CD14-positive monocyte (primary cell): ENCODE measurements around the gene MRPS5. TPM values are rescaled to one million over a fixed set of nuclear protein-coding genes. Genes with fewer than 3 reads are reported as not detected.

Experiments used
- DNase-seq, 3 donors: peaks; one replicate each; pipeline ENCODE4 v3.0.0-alpha.2; 2011 to 2022
- H2AFZ ChIP-seq: 2 replicates; pipeline ENCODE4 v1.6.0; 2012; ENCODE audit warnings: mild to moderate bottlenecking, low read depth, low read length, inconsistent platforms; ENCODE audit not compliant: insufficient read depth, poor library complexity, severe bottlenecking
- H3K27ac ChIP-seq, 2 donors: 1 replicate in 1 of 2; 2 replicates in 1 of 2; pipeline ENCODE4 v1.5.1; 2012 to 2013; ENCODE audit warnings: low read length in 2 of 2, control low read depth in 1 of 2, inconsistent platforms in 1 of 2, low read depth in 1 of 2, mild to moderate bottlenecking in 1 of 2
- H3K27me3 ChIP-seq, 2 donors: one replicate each; pipeline versions ENCODE4 v1.6.0 to v1.6.1; 2011 to 2013; ENCODE audit warnings: low read length in 2 of 2; ENCODE audit not compliant: control insufficient read depth in 2 of 2, insufficient read depth in 2 of 2
- H3K36me3 ChIP-seq, 2 donors: replicated peaks in 1 of 2; 1 replicate in 1 of 2; 2 replicates in 1 of 2; pipeline versions ENCODE4 v1.5.1 to v1.6.1; 2012 to 2013; ENCODE audit warnings: low read length in 2 of 2, control low read depth in 1 of 2, inconsistent platforms in 1 of 2, mild to moderate bottlenecking in 1 of 2; ENCODE audit not compliant: insufficient read depth in 2 of 2, control insufficient read depth in 1 of 2
- H3K4me1 ChIP-seq, 2 donors: 1 replicate in 1 of 2; 2 replicates in 1 of 2; pipeline versions ENCODE4 v1.5.1 to v1.6.1; 2012 to 2013; ENCODE audit warnings: low read length in 2 of 2, control low read depth in 1 of 2, inconsistent platforms in 1 of 2, mild to moderate bottlenecking in 1 of 2, moderate library complexity in 1 of 2; ENCODE audit not compliant: insufficient read depth in 2 of 2, control insufficient read depth in 1 of 2
- H3K4me2 ChIP-seq: replicated peaks from 2 replicates; pipeline ENCODE3; 2012; ENCODE audit warnings: low read length, moderate library complexity, mild to moderate bottlenecking; ENCODE audit not compliant: poor library complexity, severe bottlenecking; ENCODE audit errors: extremely low read depth
- H3K4me3 ChIP-seq, 3 experiments: fragments of 200-600 bp in 1 of 3; sonication (generic) in 1 of 3; replicated peaks in 1 of 3; 1 replicate in 2 of 3; 2 replicates in 1 of 3; pipeline ENCODE4 v1.5.1; 2011 to 2013; ENCODE audit warnings: low read length in 3 of 3, mild to moderate bottlenecking in 3 of 3, control low read depth in 2 of 3, low read depth in 2 of 3, inconsistent platforms in 1 of 3, moderate library complexity in 1 of 3
- H3K79me2 ChIP-seq: 2 replicates; pipeline ENCODE4 v1.6.0; 2012; ENCODE audit warnings: mild to moderate bottlenecking, control low read depth, inconsistent platforms, low read length, moderate library complexity; ENCODE audit not compliant: insufficient read depth
- H3K9ac ChIP-seq: 2 replicates; pipeline ENCODE4 v1.6.0; 2017; ENCODE audit warnings: low read length, mild to moderate bottlenecking; ENCODE audit not compliant: insufficient read depth, poor library complexity, severe bottlenecking
- H3K9me3 ChIP-seq, 2 donors: replicated peaks in 1 of 2; 1 replicate in 1 of 2; 2 replicates in 1 of 2; pipeline versions ENCODE4 v1.5.1 to v1.6.1; 2012 to 2013; ENCODE audit warnings: low read length in 2 of 2, control low read depth in 1 of 2; ENCODE audit not compliant: control insufficient read depth in 1 of 2, insufficient read depth in 1 of 2
- H4K20me1 ChIP-seq: 2 replicates; pipeline ENCODE4 v1.6.0; 2012; ENCODE audit warnings: mild to moderate bottlenecking, low read length, control low read depth, moderate library complexity; ENCODE audit not compliant: insufficient read depth
- H3K27ac Mint-ChIP-seq, 7 donors: one replicate each; pipeline ENCODE4 v1.8.0; 2020; ENCODE audit warnings: mild to moderate bottlenecking in 7 of 7, mixed read lengths in 7 of 7, moderate library complexity in 6 of 7, inconsistent platforms in 2 of 7
- H3K27me3 Mint-ChIP-seq, 3 donors: one replicate each; pipeline ENCODE4 v1.8.0; 2021 to 2022; ENCODE audit warnings: low read depth in 3 of 3, mild to moderate bottlenecking in 3 of 3, mixed read lengths in 3 of 3, moderate library complexity in 3 of 3, inconsistent platforms in 1 of 3
- H3K36me3 Mint-ChIP-seq, 2 donors: one replicate each; pipeline ENCODE4 v1.8.0; 2020; ENCODE audit warnings: mixed read lengths in 2 of 2, inconsistent platforms in 1 of 2, mild to moderate bottlenecking in 1 of 2
- H3K4me1 Mint-ChIP-seq: one replicate; pipeline ENCODE4 v1.8.0; 2020; ENCODE audit warnings: mild to moderate bottlenecking, mixed read lengths
- H3K4me3 Mint-ChIP-seq, 2 donors: one replicate each; pipeline ENCODE4 v1.8.0; 2020; ENCODE audit warnings: mild to moderate bottlenecking in 2 of 2, mixed read lengths in 2 of 2, moderate library complexity in 1 of 2
- H3K9me3 Mint-ChIP-seq, 7 donors: one replicate each; pipeline ENCODE4 v1.8.0; 2020 to 2022; ENCODE audit warnings: mixed read lengths in 7 of 7, mild to moderate bottlenecking in 6 of 7, moderate library complexity in 6 of 7, inconsistent platforms in 2 of 7
- WGBS: methylation state at CpG from one replicate; pipeline ENCODE4 v1.1.5; 2013; ENCODE audit warnings: missing lambda C conversion rate; ENCODE audit not compliant: insufficient coverage; 5-methylcytosine and 5-hydroxymethylcytosine counted together
- intact Hi-C, 2 donors: fragments of 100-400 bp; cut with micrococcal nuclease; formaldehyde crosslinking; loops; one replicate each; pipeline versions ENCODE4 v1.15.0 to v1.15.1; 2023
- polyA plus RNA-seq, 3 donors: library from polyadenylated mRNA; depleted of rRNA in 1 of 3; unstranded in 2 of 3; stranded (reverse) in 1 of 3; fragments of 300-500 nt in 2 of 3; fragments of >200 nt in 1 of 3; fragmentation: Illumina TruSeq in 2 of 3; gene quantifications; 1 replicate in 2 of 3; 2 replicates in 1 of 3; pipeline ENCODE4 v1.2.3, GENCODE V29; 2012 to 2021
- TF ChIP-seq, protein P1 (sequence below): fragments of 200-600 bp; IDR thresholded peaks from one replicate; pipeline ENCODE4 v1.8.0; 2022; ENCODE audit warnings: antibody characterized with exemption, mild to moderate bottlenecking

Gene MRPS5
- polyA plus RNA-seq, 3 donors = 30.9 to 41.6 (median 35.2) TPM

DNA sequence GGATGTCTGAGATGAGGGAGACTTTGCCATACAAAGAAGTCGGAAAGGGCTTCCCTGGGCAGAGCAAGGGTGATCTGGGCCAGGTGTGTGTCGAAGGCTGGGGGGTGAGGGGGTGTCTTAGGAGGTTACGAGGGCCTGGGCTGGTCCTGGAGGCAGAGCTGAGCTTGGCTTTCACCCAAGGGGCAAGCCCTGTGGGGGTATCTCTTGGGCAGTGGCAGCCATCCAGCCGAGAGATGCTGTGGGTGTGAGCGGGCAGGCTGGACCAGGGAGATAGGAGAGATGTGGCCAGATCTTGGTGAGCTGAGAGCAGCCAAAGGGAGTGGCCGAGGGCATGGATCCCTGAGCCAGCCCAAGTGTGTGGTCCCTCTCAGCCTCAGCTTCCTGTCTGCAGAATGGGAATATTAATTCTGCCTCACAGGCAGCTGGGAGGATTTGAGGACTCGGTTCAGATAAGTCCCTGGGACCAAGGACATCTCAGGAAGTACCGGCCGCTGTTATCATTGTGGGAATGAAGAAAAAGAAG is 63.1 kb downstream of the MRPS5 start:
- Histone ChIP-seq H3K9ac (no peak overlapping the region), H3K27me3 (no peaks in the 10 kb centered on the region), H4K20me1 (no peaks in the 10 kb centered on the region), H3K4me2 (no peak overlapping the region), H2AFZ (no peak overlapping the region), H3K36me3 (no peaks in the 10 kb centered on the region), H3K4me3 (no peak overlapping the region), H3K27ac (no peak overlapping the region), H3K79me2 (no peaks in the 10 kb centered on the region), H3K4me1 (no peaks in the 10 kb centered on the region), H3K9me3 (no peaks in the 10 kb centered on the region)
- intact Hi-C loops = no loop called here
- WGBS = 91% methylated on average over 8 of the region's 9 CpGs
- Mint-ChIP-seq H3K36me3 (no peaks in the 10 kb centered on the region), H3K9me3 (no peaks in the 10 kb centered on the region), H3K27me3 (peaks cover 2 to 6% (median 5%) of the 10 kb centered on the region in 3 donors), H3K4me1 (no peaks in the 10 kb centered on the region), H3K4me3 (no peak overlapping the region), H3K27ac (no peak overlapping the region)
- no peak for DNase-seq
- TF ChIP-seq, protein P1, sequence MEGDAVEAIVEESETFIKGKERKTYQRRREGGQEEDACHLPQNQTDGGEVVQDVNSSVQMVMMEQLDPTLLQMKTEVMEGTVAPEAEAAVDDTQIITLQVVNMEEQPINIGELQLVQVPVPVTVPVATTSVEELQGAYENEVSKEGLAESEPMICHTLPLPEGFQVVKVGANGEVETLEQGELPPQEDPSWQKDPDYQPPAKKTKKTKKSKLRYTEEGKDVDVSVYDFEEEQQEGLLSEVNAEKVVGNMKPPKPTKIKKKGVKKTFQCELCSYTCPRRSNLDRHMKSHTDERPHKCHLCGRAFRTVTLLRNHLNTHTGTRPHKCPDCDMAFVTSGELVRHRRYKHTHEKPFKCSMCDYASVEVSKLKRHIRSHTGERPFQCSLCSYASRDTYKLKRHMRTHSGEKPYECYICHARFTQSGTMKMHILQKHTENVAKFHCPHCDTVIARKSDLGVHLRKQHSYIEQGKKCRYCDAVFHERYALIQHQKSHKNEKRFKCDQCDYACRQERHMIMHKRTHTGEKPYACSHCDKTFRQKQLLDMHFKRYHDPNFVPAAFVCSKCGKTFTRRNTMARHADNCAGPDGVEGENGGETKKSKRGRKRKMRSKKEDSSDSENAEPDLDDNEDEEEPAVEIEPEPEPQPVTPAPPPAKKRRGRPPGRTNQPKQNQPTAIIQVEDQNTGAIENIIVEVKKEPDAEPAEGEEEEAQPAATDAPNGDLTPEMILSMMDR = no peak

DNA sequence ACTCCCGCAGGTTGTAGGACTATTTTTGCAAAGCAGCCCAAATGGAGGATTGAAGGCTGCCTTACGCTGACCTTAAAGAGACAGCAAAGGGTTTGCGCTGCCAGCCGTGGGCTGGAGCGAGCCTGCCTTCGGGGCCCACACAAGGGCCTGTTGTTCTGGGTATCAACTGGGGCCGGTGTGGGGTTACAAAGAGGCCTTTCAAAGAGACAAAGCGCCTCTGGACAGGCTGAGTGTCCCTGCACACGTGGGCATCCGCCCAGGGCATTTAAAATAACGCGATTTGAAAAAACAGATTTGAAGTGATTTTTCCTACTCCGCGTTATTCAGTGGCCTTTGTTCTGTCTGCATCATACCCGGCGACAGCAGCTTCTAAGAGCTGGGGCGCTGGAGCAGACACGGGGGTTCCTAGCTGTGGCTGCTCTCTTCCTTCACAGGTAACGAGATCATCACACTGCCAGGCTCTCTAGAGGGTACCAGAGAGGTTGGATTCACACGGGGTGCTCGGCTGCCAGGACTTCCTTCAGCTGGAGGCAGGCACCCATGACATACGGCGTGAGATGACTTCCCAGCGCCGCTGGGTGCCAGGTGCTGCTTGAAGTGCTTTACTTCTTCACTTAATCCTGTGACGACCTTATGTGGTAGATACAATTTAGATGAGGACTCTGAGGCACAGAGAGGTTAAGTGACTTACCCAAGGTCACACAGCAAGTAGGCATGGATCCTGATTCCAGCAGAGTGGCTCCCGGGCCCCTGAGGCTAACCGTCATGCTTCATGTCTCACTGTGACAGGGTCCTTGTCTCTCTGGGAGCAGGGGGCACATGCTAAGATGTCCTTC is 63.9 kb downstream of the MRPS5 start:
- Mint-ChIP-seq H3K9me3 (no peaks in the 10 kb centered on the region), H3K27ac (peak overlapping the region in 1 of 7 donors; percentile 32), H3K36me3 (no peaks in the 10 kb centered on the region), H3K27me3 (peaks cover 4 to 8% (median 7%) of the 10 kb centered on the region in 3 donors), H3K4me1 (no peaks in the 10 kb centered on the region), H3K4me3 (no peak overlapping the region)
- Histone ChIP-seq H2AFZ (no peak overlapping the region), H3K79me2 (no peaks in the 10 kb centered on the region), H3K9ac (no peak overlapping the region), H3K27ac (no peak overlapping the region), H4K20me1 (no peaks in the 10 kb centered on the region), H3K36me3 (no peaks in the 10 kb centered on the region), H3K4me3 (no peak overlapping the region), H3K4me1 (no peaks in the 10 kb centered on the region), H3K27me3 (no peaks in the 10 kb centered on the region), H3K9me3 (no peaks in the 10 kb centered on the region), H3K4me2 (no peak overlapping the region)
- no peak for DNase-seq
- intact Hi-C loops = no loop called here
- TF ChIP-seq, protein P1 = no peak
- WGBS = 95% methylated on average over 24 of the region's 28 CpGs
